A204.1 (cell line): ENCODE results near the gene MLST8.

Experiments used
- FAIRE-seq: peaks from 2 replicates; lab custom pipeline; 2012; peaks lifted over from hg19 to GRCh38; lab: Jason Lieb, UNC

MLST8 gene

DNA sequence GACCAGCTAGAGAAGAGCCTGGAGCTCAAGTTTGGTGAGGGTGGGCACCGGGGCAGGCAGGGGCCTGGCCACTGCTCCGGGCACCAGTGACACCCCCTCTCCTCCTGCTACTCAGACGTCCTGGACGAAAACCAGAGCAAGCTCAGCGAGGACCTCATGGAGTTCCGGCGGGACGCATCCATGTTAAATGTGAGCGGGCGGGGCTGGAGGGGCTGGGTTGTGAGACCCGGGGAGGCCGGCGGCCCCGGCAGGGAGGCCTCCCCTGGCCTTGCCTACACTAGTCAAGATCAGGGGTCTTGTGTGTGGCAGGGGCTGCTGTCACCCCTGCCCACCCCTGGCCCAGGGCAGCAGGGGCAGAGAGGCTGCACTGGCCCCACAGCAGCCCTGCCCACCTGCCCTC, 31.9 kb upstream of the MLST8 start:
- no peak for FAIRE-seq

DNA sequence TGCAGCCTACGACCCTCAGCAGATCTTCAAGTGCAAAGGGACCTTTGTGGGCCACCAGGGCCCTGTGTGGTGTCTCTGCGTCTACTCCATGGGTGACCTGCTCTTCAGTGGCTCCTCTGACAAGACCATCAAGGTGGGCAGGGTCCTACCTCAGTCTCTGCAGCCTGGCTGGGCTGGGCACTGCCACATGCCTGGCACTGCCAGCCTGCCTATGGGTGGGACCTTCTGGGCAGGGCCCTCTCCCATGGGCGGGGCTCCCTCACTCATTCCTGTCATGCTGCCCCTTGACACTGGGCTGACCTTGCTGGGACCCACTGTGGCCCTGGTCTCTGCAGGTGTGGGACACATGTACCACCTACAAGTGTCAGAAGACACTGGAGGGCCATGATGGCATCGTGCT, 31.3 kb upstream of the MLST8 start:
- FAIRE-seq: no peak

DNA sequence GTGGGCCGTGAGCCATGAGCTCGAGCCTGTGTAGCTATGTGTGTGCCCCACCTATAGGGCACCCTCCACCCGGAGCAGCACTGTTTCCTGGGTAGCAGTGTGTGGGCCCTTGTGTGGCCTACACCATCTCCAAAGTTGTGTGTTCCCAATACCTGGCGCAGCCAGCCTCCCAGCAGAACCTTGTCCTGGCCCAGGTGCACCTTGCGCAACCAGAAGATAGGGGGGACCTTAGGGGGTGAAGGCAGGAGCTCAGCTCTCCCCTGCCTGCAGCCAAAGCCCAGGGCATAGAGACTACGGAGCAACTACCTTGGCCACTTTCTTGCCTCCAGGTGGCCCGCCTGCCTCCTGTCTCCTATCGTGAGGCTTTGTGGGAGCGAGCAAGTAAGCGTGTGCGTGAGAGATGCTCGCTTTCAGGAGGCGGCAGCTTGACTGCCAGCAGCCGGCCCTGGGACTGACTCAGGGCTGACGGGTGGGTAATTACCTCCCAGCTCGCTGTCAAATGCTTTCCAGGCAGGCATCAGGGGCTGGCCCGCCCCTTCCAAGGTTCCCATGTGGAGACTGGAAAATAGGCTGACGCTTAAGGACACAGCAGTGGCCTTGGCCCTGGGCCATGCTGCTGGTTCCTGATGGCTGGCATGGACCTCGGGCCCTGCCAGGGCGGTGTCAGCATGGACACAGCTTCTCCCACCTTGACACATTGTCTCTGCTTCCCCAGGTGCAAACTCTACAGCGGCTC, 30.7 kb upstream of the MLST8 start:
- FAIRE-seq: no peak

DNA sequence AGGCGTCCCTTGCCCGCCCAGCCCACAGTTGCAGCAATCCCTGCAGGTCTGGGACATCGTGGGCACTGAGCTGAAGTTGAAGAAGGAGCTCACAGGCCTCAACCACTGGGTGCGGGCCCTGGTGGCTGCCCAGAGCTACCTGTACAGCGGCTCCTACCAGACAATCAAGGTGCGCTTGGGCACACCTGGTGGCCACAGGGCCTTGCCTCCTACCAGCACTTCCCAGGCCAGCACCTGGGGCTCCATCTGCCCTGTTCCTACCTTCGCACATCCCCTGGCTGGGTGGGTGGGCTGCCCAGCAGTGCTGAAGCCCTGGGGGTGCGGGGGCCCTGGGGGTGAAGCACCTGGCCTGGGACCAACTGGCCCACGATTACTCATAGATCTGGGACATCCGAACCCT, 29.8 kb upstream of the MLST8 start:
- FAIRE-seq: no peak

DNA sequence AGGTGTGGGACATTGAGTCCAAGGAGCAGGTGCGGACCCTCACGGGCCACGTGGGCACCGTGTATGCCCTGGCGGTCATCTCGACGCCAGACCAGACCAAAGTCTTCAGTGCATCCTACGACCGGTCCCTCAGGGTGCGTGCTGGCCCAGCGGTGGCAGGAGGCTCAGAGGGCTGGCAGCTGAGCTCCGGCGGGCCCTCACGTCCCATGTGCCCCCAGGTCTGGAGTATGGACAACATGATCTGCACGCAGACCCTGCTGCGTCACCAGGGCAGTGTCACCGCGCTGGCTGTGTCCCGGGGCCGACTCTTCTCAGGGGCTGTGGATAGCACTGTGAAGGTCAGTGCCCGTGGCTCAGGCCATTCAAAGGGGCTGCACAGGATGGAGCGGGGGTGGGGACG, 29.2 kb upstream of the MLST8 start:
- FAIRE-seq: no peak

DNA sequence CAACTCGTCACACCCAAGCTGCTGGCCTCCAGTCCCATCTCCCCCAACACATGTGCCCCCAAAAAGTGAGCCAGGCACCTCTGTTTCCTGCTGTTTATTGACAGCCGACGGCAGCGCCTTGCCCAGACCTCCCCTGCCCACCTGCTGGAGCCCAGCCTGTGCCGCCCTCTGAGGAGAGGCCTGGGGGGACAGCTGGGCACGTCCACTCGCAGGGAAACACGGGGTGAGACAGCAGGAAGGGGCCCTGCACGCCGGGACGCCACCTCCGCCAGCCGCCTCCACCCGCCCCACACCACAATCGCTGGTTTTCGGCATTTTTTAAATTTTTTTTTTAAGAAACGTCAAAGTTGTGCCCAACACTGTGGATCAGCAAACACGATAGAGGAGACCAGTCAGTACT, 28.2 kb upstream of the MLST8 start:
- no peak for FAIRE-seq

DNA sequence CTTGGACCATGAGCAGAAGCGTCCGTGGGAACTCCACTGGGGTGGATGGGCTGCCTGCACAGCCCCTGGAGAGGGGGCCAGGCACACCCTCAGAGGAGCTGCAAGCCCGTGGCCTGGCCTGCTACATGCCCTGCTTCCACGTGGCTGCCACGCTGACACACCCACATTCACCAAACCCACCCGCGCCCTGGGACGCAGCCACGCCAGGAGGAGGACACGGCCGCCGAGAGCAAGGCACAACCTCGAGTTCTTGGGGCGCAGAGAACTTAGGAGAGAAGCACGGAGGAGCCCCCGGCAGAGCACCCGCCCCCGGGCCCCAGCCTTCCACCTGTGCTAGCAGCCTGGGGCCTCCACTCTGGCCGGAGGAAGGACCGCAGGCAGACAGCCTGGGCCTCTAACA, 27.7 kb upstream of the MLST8 start:
- FAIRE-seq: no peak

DNA sequence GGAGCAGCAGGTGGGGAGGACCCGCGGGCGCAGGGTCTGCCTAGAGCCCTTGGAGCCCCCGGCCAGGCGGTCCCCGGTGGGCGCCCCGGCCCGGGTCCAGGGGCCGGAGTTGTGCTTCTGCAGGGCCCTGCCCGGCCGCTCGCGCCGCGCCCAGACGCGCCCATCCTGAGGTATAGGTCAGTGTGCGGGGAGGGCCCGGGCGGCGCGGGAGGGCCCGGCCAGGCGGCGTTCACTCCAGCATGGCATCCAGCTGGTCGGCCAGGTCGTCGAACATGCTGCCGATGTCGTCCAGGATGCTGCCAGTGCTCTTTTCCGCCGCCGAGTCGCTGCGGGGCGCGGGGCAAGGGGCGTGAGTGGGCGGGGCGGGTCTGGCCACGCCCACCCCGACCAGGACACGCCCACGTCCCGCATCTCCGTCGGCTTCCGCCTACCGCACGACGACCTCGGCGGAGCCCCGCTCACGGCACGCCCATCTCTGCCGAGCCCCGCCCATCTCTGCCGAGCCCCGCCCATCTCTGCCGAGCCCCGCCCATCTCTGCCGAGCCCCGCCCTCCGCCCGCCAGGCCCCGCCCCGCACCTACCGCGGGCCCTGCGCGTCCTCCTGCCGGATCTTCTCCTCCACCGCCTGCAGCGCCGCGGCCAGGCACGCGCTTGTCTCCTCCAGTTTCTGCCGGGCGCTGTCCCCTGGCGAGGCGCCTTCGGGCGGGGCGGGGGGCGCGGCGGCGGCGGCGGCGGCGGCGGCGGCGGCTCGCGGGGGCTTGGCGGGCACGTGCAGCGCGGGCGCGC, 26.7 kb upstream of the MLST8 start:
- no peak for FAIRE-seq

DNA sequence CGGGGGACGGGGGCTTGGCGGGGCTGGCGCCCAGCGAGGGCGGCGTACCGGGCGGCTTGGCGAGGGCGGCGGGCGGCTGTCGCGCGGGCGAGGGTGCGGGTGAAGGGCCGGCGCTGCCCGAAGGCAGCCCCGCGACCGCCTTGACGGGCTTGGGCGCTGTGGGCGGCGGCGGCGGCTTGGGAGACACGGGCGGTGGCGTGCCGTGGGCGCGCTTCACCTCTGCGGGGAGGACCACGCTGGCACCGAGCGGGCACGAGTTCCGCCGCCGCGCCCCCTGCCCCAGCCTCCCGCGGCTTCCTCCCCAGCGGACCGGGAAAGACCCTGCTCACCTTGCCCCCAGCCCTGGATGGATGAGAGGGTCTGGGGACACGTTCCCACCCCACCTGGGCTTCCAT, 26.1 kb upstream of the MLST8 start:
- no peak for FAIRE-seq

DNA sequence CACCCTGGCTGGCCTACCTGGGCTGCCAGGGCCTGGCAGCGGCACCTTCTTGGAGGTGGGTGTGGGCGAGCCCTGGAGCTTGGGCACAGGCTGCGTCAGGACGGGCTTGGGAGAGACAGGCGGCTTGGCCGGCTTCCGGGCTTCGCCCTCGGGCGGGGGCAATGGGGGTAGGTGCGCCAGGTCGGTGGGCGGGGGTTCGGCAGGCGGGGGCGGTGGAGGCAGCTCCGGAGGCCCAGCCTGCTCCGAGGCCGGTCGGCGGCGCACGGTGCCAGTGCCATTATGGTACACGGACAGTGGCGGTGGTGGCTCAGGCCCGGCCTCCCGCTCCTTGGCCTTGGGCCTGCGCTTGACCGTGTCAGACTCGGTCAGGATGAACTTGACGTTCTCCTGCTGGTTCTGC, 25.7 kb upstream of the MLST8 start:
- no peak for FAIRE-seq

DNA sequence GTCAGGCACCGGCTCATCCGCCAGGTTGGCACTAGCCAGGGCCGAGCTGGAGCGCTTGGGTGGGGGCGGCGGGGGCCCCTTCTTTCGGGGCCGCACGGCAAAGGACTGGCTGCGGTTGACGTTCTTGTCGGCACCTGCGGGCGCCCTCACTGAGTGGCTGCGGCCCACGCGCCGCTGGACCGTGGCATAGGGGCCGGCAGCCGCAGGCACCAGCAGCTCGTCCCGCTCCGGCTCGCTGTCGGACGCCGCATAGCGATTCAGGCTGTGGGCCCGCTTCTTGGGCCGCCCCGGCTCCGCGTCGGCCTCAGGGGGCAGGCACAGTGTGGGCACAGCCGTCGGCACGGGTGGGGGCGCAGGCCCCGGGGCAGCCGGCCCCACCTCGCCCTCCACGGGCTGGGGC, 24.8 kb upstream of the MLST8 start:
- FAIRE-seq: no peak

DNA sequence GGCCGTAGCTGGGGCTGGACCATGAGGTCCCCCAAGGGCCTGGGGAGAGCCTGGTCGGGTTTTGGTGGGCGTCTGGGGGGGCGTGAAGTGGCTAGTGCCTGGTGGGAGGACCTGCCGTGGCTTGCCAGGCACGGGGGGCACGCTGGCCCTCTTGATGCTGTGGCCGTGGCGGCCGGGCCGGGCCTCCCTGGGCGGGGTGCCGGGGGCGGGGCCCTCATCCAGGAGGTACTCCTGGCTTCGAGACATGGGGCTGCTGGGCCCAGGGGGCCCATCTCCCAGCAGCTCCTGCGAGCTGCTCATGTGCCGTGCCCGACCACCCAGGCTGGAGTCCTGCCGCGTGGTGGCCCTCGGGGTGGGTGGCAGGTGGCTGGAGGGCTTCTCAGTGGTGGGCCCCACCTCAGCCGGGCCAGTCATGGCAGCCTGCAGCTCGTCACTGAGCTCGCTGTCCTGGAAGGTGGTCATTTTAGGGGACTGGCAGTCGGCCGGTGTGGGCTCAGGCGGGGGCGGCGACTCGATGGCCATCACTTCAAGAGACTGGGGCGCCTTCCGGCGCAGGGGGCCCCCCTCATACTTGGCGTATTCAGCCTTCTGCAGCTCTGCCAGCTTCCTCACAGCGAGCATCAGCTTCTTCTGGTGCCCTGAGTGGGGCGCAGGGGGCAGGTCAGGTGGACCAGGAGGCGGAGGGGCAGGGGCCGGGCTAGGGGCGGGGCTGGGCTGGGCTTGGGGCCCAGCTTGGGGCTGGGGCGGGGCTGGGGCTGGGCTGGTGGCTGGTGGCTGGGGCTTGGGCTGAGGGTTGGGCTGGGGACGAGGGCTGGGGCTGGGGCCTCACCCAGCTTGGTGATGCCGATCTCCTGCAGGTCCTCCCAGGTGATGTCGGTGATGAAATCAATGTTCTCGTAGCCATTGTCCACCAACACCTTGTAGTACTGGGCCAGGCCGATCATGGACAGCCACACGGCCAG, 24.0 kb upstream of the MLST8 start:
- FAIRE-seq: no peak

DNA sequence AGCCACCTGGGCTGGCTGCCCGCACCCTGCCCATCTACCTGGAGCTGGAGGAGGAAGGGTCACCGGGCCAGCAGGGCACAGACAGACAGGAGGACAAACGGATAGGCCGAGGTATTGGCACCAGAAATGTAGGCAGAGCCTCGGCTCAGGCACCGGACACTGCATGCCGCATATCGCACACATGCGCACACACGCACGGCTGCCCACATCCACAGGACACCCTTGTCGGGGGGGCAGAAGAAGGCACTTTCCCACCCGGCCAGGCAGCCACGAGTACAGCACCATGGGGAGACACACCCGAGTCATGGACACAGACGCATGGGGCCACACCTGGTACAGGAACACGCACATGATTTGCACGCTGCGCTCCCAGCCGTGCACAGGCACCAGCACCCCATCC, 23.3 kb upstream of the MLST8 start:
- FAIRE-seq: no peak

DNA sequence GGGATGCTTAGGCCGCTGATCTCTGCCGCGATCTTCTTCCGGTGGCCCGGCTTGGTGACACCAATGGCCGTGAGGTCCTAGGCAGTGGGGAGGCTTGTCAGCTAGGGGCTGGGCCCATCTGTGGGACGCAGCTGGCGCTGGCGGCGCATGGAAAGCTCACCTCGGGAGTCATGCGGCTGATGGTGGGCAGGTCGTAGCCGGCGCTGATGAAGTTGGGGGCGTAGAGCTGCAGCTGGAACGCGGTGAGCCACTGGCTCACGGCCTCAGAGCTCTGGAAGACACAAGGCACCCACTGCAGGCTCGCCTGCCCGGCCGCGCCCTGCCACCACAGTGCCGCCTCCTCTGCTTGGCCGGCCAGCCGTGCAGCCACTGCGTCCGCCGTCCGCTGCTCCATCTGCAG, 21.6 kb upstream of the MLST8 start:
- FAIRE-seq: no peak

DNA sequence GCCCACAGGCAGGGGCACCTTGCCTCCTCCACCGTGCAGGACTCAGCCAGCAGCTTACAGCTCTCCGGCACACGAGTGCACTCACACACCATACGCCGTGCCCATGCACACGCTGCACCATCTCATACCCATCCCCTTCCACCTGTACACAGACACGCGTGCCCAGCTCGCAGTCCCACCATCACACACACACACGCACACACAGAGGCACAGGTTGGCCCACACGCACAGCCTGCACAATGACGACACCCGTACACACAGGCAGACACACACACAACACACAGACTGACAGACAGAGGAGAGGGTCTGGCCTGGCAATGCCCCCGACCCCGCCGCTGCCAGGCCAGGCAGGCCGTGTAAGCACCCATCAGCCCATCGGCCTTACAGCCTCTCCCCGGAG, 20.9 kb upstream of the MLST8 start:
- FAIRE-seq: no peak

DNA sequence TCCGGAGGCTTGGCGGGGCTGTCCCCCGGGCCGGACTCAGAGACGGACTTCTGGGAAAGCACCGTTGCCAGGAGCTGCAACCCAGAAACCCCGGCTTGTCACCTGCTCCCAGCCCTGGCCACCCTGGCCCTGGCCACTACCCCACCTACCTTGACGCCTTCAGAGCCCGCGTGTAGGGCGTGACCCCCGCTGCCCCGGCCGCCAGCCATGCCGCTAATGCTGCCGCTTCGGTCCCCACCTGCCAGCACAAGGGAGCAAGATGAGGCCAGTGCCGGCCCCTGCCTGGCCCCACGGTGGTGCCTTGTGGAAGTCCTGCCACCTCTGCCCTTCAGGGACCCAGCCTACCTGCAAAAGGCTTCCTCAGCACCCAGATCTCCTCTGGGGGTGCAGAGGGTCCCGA, 20.3 kb upstream of the MLST8 start:
- FAIRE-seq: no peak

DNA sequence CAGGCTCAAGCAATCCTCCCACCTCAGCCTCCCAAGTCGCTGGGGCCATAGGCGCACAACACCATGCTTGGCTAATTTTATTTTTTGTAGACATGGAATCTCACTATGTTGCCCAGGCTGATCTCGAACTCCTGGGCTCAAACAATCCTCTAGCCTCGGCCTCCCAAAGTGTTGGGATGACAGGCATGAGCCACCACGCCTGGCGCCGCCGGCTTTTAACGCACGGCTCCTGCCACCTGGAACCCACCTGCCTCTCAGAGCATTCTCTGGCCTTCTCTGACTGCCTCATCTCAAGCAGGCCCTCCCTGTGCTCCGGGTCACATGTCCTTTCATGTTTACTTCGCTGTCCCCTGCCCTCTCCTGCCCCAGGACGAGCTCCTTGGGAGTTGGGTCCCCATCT, 19.2 kb upstream of the MLST8 start:
- FAIRE-seq: no peak

DNA sequence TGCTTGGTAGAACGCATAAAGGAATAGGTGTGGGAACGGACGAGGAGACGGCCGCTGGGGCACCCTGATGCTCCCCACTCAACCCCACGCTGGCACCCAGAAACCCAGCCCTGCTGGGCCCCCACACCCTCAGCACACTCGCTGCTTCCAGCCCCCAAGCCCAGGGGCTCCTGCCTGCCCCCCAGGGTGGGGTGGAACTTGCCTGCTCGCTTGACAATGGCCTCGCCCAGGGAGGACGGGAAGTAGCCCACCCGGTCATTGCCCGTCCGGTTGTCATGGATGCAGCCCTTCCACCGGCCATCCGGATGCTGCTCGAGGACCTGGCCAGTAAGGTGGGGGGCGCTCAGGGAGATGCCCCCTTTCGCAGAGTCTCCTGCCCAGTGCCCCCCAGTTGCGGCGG, 18.7 kb upstream of the MLST8 start:
- FAIRE-seq: no peak

DNA sequence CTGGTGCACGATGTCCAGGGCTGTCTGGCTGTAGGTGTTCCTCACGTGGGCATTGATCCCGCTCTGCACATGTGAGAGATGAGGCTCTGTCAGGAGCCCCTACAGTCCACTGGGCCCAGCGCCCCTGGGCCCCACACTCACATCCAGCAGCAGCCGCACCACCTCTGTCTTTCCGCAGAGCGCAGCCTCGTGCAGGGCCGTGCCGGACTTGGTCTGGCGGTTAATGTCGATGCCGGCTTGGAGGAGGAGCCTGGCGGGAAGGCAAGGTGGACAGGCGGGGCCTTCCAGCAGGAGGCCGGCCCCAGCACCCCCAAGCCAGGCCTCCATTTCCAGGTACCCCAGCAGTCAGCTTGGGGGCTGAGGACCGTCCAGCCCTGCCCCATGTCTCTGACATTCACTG, 18.0 kb upstream of the MLST8 start:
- FAIRE-seq: no peak

DNA sequence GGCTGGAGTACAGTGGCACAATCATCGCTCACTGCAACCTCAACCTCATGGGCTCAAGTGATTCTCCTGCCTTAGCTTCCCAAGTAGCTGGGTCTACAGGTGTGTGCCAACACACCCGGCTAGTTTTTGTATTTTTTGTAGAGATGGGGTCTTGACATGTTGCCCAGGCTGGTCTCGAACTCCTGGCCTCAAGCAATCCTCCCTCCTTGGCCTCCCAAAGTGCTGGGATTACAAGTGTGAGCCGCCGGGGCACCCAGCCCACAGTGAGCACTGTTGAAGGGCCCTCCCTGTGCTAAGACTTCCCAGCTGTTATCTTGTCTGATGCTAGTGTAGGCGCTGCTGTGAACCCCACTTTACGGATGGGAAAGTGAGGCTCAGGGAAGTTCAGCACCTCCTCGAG, 16.9 kb upstream of the MLST8 start:
- no peak for FAIRE-seq

DNA sequence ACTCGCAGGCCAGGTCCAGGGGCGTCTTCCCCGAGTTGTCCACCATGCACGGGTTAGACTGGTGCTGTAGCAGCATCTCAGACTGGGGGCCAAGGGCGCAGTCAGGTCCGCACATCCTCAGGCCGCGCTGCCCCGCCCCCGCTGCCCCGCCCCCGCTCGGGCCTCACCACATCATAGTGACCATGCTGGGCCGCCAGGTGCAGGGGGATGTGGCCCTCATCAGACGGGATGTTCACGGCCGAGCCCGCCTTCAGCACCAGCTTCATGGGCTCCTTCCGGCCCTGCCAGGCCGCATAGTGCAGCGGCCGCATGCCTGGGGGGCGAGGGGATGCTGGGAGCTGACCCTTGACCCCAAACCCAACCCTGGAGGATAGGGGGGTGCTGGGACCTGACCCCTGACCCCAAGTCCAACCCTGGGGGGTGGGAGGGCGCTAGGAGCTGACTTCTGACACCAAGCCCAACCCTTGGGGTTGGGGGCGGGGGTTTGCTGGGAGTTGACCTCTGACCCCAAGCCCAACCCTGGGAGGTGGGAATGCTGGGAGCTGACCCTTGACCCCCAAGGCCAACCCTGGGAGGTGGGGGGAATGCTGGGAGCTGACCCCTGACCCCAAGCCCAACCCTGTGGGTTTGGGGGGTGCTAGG, 15.9 kb upstream of the MLST8 start:
- no peak for FAIRE-seq

DNA sequence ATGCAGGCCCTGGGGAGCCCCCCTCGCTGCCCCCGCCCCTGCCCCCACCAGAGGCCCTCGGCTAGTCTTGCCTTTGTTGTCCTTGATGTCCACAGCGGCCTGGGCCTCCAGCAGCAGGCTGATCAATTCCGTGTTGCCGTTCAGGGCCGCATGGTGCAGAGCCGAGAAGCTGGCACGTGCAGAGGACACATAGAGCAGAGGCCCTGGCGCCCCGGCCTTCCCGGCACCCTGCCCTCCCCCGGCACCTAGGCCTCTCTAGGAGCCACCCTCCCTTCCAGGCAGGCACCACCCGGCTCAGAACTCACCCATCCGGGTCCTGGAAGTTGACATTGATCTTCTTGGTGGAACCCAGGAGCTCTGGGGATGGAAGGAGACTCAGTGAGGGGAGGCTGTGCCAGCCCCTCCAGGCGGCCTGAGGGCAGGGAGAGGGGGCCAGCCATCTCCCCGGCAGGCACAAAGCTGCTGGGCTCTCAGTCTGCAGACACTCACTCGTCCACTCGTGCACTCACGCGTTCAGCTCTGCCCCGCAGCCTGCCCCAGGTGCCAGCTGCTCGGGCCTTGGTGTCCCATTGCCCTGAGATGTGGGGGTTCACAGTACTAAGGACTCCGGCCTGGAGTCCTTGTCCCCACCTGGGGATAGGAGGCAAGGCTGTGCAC, 15.1 kb upstream of the MLST8 start:
- FAIRE-seq: no peak
